ENCODE results near the gene NCK2.

- TF ChIP-seq IRF3 (IDR thresholded peaks at IDR 0.05) (no peak), CTCF (IDR thresholded peaks at IDR 0.05 in 2 of 3, conservative IDR thresholded peaks at IDR 0.05 in 1 of 3; ENCODE audit: control insufficient read depth in 2 of 3, extremely low read depth in 1 of 3, insufficient read depth in 1 of 3, low read depth in 3 of 3, low read length in 3 of 3) (no peak), FOS (IDR thresholded peaks at IDR 0.05; ENCODE audit: borderline replicate concordance, extremely low read depth, insufficient read length) (no peak), IRF5 (IDR thresholded peaks at IDR 0.05; ENCODE audit: borderline replicate concordance) (no peak), ATF7 (IDR thresholded peaks at IDR 0.05; ENCODE audit: low read depth) (no peak)
Measured at GRCh38 chr2:105773568-105773967, 28.9 kb downstream of the NCK2 start.

Data from GM12878 (cell line).